B cell (primary cell): ENCODE data around the gene TRAPPC5. TPM values are rescaled to one million over a fixed set of nuclear protein-coding genes. Genes with fewer than 3 reads are reported as not detected.

Experiments used
- ATAC-seq: fragments of 200-7000 bp; cut with Tn5 transposase; one replicate; pipeline ENCODE4 v1.10.0; 2021; ENCODE audit warnings: low read depth, mild to moderate bottlenecking, moderate number of reproducible peaks, moderate library complexity
- CTCF ChIA-PET: fragments of 350-600 bp; sonication (Branson Sonifier 250); formaldehyde crosslinking; loops from one replicate; lab custom pipeline; 2021; ENCODE audit warnings: antibody characterized with exemption, inconsistent platforms; lab: Charles Lee
- POLR2A ChIA-PET: fragments of 350-600 bp; sonication (Branson Sonifier 250); formaldehyde crosslinking; loops from one replicate; lab custom pipeline; 2021; ENCODE audit warnings: antibody characterized with exemption; lab: Charles Lee
- DNase-seq: peaks from one replicate; pipeline ENCODE4 v3.0.0; 2013
- H2AFZ ChIP-seq: 2 replicates; pipeline ENCODE4 v1.6.1; 2012; ENCODE audit warnings: mild to moderate bottlenecking, low read depth, low read length; ENCODE audit not compliant: insufficient read depth, poor library complexity, severe bottlenecking
- H3K27ac ChIP-seq, 2 donors: 1 replicate in 1 of 2; 2 replicates in 1 of 2; pipeline ENCODE4 v1.5.1; 2012 to 2013; ENCODE audit warnings: low read length in 2 of 2, mild to moderate bottlenecking in 2 of 2, moderate library complexity in 1 of 2
- H3K27me3 ChIP-seq, 4 experiments: fragments of 200-600 bp in 1 of 4; sonication (generic) in 1 of 4; replicated peaks in 1 of 4; 1 replicate in 2 of 4; 2 replicates in 2 of 4; pipeline versions ENCODE4 v1.6.1 to v1.7.0; 2013 to 2016; ENCODE audit warnings: low read length in 3 of 4, mild to moderate bottlenecking in 2 of 4, mixed read lengths in 1 of 4, moderate library complexity in 1 of 4; ENCODE audit not compliant: insufficient read depth in 4 of 4, control insufficient read depth in 3 of 4; ENCODE audit errors: control extremely low read depth in 1 of 4
- H3K36me3 ChIP-seq, 2 experiments: replicated peaks in 1 of 2; 1 replicate in 1 of 2; 2 replicates in 1 of 2; pipeline versions ENCODE4 v1.6.1 to v1.7.1; 2013; ENCODE audit warnings: low read length in 1 of 2; ENCODE audit not compliant: insufficient read depth in 2 of 2, control insufficient read depth in 1 of 2; ENCODE audit errors: control extremely low read depth in 1 of 2, extremely low read depth in 1 of 2
- H3K4me1 ChIP-seq, 2 donors: fragments of 200-600 bp in 1 of 2; sonication (generic) in 1 of 2; 1 replicate in 1 of 2; 2 replicates in 1 of 2; pipeline versions ENCODE4 v1.5.1 to v1.6.1; 2013 to 2017; ENCODE audit warnings: low read length in 2 of 2; ENCODE audit not compliant: control insufficient read depth in 2 of 2, insufficient read depth in 2 of 2
- H3K4me2 ChIP-seq: replicated peaks from 2 replicates; pipeline ENCODE3; 2012; ENCODE audit warnings: mild to moderate bottlenecking, low read depth, low read length; ENCODE audit not compliant: poor library complexity, severe bottlenecking
- H3K4me3 ChIP-seq, 5 experiments: fragments of 200-600 bp in 1 of 5; sonication (generic) in 1 of 5; 1 replicate in 3 of 5; 2 replicates in 2 of 5; pipeline versions ENCODE4 v1.5.1 to v1.7.0; 2011 to 2016; ENCODE audit warnings: low read length in 4 of 5, mild to moderate bottlenecking in 4 of 5, low read depth in 2 of 5, control low read depth in 1 of 5, moderate library complexity in 1 of 5; ENCODE audit not compliant: insufficient read depth in 1 of 5; ENCODE audit errors: control extremely low read depth in 1 of 5, extremely low read depth in 1 of 5
- H3K79me2 ChIP-seq: fragments of 200-600 bp; sonication (generic); one replicate; pipeline ENCODE4 v1.6.0; 2016; ENCODE audit warnings: low read length; ENCODE audit not compliant: control insufficient read depth, insufficient read depth
- H3K9ac ChIP-seq: fragments of 200-600 bp; sonication (generic); 2 replicates; pipeline ENCODE4 v1.6.1; 2017; ENCODE audit warnings: mild to moderate bottlenecking, low read length, moderate library complexity
- H3K9me3 ChIP-seq, 3 donors: one replicate each; pipeline versions ENCODE4 v1.6.1 to v1.7.1; 2013; ENCODE audit warnings: low read length in 2 of 3; ENCODE audit not compliant: control insufficient read depth in 2 of 3, insufficient read depth in 1 of 3; ENCODE audit errors: control extremely low read depth in 1 of 3
- H4K20me1 ChIP-seq: 2 replicates; pipeline ENCODE4 v1.6.0; 2012; ENCODE audit warnings: mild to moderate bottlenecking, low read length; ENCODE audit not compliant: insufficient read depth, control insufficient read depth, poor library complexity, severe bottlenecking
- H3K27ac Mint-ChIP-seq: one replicate; pipeline ENCODE4 v1.8.0; 2021; ENCODE audit warnings: mixed read lengths
- H3K27me3 Mint-ChIP-seq: one replicate; pipeline ENCODE4 v1.8.0; 2021; ENCODE audit warnings: mixed read lengths
- H3K4me1 Mint-ChIP-seq: one replicate; pipeline ENCODE4 v1.8.0; 2021; ENCODE audit warnings: mixed read lengths
- H3K4me3 Mint-ChIP-seq: one replicate; pipeline ENCODE4 v1.8.0; 2021; ENCODE audit warnings: mixed read lengths
- H3K9me3 Mint-ChIP-seq: one replicate; pipeline ENCODE4 v1.8.0; 2022; ENCODE audit warnings: mixed read lengths; ENCODE audit not compliant: insufficient read depth
- EZH2 ChIP-seq: IDR thresholded peaks from 2 replicates; pipeline ENCODE4 v1.6.1; 2012; ENCODE audit warnings: borderline replicate concordance, low read depth, mild to moderate bottlenecking, moderate library complexity, low read length; ENCODE audit not compliant: insufficient read depth, poor library complexity, severe bottlenecking
- WGBS: methylation state at CpG from one replicate; pipeline ENCODE4 v1.1.5; 2013; ENCODE audit warnings: missing lambda C conversion rate; ENCODE audit not compliant: insufficient coverage; 5-methylcytosine and 5-hydroxymethylcytosine counted together
- intact Hi-C: fragments of 100-400 bp; cut with micrococcal nuclease; formaldehyde crosslinking; loops from one replicate; pipeline ENCODE4 v1.10.0; 2022
- polyA plus RNA-seq: library from polyadenylated mRNA; depleted of rRNA; stranded (reverse); fragments of >200 nt; gene quantifications from 2 replicates; pipeline ENCODE4 v1.2.3, GENCODE V29; 2012
- total RNA-seq, 2 donors: library from RNA; stranded (reverse); fragments of 120-200 nt in 1 of 2; gene quantifications; 1 replicate in 1 of 2; 2 replicates in 1 of 2; pipeline versions ENCODE4 v1.2.3 to v1.2.4, GENCODE V29; 2013 to 2022
- TF ChIP-seq, protein P1 (sequence below): fragments of 200-600 bp; IDR thresholded peaks from one replicate; pipeline ENCODE4 v1.8.0; 2022; ENCODE audit warnings: antibody characterized with exemption, mild to moderate bottlenecking

The TRAPPC5 gene
- total and polyA plus RNA-seq, 2 donors (not counting 1 experiment from before 2014, with no cell fraction given) = 61.5 to 64.9 TPM

DNA sequence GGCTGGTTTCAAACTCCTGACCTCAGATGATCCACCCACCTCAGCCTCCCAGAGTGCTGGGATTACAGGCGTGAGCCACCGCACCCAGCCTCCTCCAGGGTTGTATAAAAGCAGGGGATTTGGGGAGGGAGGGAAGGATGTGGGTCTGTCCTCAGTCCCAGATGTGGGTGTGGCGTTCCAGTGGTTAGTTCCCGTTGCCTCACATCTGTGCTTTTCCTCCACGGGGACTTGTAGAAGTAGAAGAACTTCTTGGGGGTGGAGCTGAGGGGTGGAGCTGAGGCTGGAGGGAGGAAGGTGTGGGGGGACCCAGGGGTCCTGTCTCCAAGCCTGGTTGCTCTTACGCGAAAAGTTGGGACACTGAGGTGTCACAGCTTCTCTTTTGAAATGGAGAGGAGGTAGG, 4.3 kb upstream of the TRAPPC5 start:
- H4K20me1 ChIP-seq = peaks cover 4% of the 10 kb centered on the region
- peaks cover 15% of the 10 kb centered on the region for H3K79me2 ChIP-seq
- DNase-seq (peak; percentile 62), ATAC-seq (no peak)
- no peak overlapping the region for H3K27ac ChIP-seq
- peak overlapping the region; percentile 16 for H3K4me3 Mint-ChIP-seq
- ChIA-PET POLR2A (interaction anchor here (1.2 kb wide), 1 partner anchor 150 kb away, joined by 3 read pairs; no protein-coding TSS in a partner anchor), CTCF (interaction anchor here (1.0 to 3.9 kb wide), 5 partner anchors 22 to 574 kb away, joined by 3 to 44 read pairs (median 4); no protein-coding TSS in a partner anchor)
- intact Hi-C loops = loop anchor here (5.0 kb wide), 1 partner anchor 579 kb away; no protein-coding TSS in a partner anchor
- peaks cover 45% of the 10 kb centered on the region for H3K4me1 Mint-ChIP-seq
- TF ChIP-seq EZH2 = no peak
- TF ChIP-seq, protein P1, sequence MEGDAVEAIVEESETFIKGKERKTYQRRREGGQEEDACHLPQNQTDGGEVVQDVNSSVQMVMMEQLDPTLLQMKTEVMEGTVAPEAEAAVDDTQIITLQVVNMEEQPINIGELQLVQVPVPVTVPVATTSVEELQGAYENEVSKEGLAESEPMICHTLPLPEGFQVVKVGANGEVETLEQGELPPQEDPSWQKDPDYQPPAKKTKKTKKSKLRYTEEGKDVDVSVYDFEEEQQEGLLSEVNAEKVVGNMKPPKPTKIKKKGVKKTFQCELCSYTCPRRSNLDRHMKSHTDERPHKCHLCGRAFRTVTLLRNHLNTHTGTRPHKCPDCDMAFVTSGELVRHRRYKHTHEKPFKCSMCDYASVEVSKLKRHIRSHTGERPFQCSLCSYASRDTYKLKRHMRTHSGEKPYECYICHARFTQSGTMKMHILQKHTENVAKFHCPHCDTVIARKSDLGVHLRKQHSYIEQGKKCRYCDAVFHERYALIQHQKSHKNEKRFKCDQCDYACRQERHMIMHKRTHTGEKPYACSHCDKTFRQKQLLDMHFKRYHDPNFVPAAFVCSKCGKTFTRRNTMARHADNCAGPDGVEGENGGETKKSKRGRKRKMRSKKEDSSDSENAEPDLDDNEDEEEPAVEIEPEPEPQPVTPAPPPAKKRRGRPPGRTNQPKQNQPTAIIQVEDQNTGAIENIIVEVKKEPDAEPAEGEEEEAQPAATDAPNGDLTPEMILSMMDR = no peak
- peak overlapping the region in 1 of 5 experiments; percentile 20 for H3K4me3 ChIP-seq
- H3K4me2 ChIP-seq = peak overlapping the region; percentile 75
- 0% methylated on average over 5 of the region's 7 CpGs for WGBS
- H3K9me3 ChIP-seq = peaks cover 0 to 12% (median 0%) of the 10 kb centered on the region in 3 donors
- H3K4me1 ChIP-seq = peaks cover 33 to 37% of the 10 kb centered on the region in 2 donors
- H3K9ac ChIP-seq = peak overlapping the region; percentile 43
- H3K27me3 ChIP-seq = peaks cover 0 to 43% (median 6%) of the 10 kb centered on the region in 4 experiments
- H3K36me3 ChIP-seq = no peaks in the 10 kb centered on the region
- H2AFZ ChIP-seq = no peak overlapping the region
- peaks cover 33% of the 10 kb centered on the region for H3K27me3 Mint-ChIP-seq
- no peaks in the 10 kb centered on the region for H3K9me3 Mint-ChIP-seq
- no peak overlapping the region for H3K27ac Mint-ChIP-seq

DNA sequence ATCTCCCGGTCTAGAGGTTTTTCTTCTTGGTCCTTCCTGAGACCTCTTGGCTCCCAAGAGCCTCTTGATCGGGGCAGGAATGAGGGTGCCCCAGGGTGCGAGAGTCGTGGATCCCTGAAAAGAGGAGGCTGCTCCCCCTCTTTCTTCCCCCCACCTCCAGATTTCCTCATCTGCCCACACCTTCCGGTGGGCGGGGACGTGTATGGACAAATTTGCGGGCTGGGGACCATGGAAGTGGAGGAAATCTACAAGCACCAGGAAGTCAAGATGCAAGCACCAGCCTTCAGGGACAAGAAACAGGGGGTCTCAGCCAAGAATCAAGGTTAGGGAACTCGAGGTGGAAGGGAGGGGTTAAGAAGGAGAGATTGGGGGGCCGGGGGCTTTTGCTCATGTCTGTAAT, 3.8 kb upstream of the TRAPPC5 start, which contains the start of gene MCEMP1:
Gene MCEMP1 (plus strand): TSS at position 237 of the 400 bp plus-strand sequence. CDS start 31 bp downstream, at position 268.
- no peak within 1 kb of the TSS for H2AFZ ChIP-seq

More for the DNA sequence above, 3.8 kb upstream of the TRAPPC5 start, which contains the start of gene MCEMP1:
- peak within 1 kb of the TSS in 2 of 5 experiments; percentile 3 to 20 for H3K4me3 ChIP-seq
- peak within 1 kb of the TSS; percentile 43 for H3K9ac ChIP-seq
- ATAC-seq (no peak), DNase-seq (peak; percentile 18)
- peaks cover 35 to 42% of the 10 kb centered on the region in 2 donors for H3K4me1 ChIP-seq
- peaks cover 6% of the 10 kb centered on the region for H4K20me1 ChIP-seq
- H3K4me2 ChIP-seq = peak within 1 kb of the TSS; percentile 75
- POLR2A ChIA-PET = interaction anchor here (1.2 kb wide), 1 partner anchor 150 kb away, joined by 3 read pairs; no protein-coding TSS in a partner anchor
- peaks cover 30% of the 10 kb centered on the region for H3K27me3 Mint-ChIP-seq
- no peaks in the 10 kb centered on the region for H3K9me3 Mint-ChIP-seq
- peaks cover 47% of the 10 kb centered on the region for H3K4me1 Mint-ChIP-seq
- H3K36me3 ChIP-seq = no peaks in the 10 kb centered on the region
- CTCF ChIA-PET = interaction anchor here (0.9 to 3.9 kb wide), 8 partner anchors 23 to 575 kb away, joined by 3 to 44 read pairs (median 4); no protein-coding TSS in a partner anchor
- WGBS = 5% methylated on average over 3 of the region's 10 CpGs
- peak within 1 kb of the TSS; percentile 61 for H3K27ac Mint-ChIP-seq
- TF ChIP-seq EZH2 = no peak
- TF ChIP-seq, protein P1 = no peak
- H3K27ac ChIP-seq = no peak within 1 kb of the TSS
- intact Hi-C loops = loop anchor here (5.0 kb wide), 1 partner anchor 580 kb away; no protein-coding TSS in a partner anchor
- H3K4me3 Mint-ChIP-seq = peak within 1 kb of the TSS; percentile 16
- H3K79me2 ChIP-seq = peaks cover 20% of the 10 kb centered on the region
- H3K9me3 ChIP-seq = peaks cover 0 to 12% (median 0%) of the 10 kb centered on the region in 3 donors
- peaks cover 0 to 40% (median 5%) of the 10 kb centered on the region in 4 experiments for H3K27me3 ChIP-seq
